Breast epithelium (tissue), 3 donors: ENCODE data around the gene ANKS1B.

Experiments
- POLR2A ChIP-seq: fragments of 450-650 bp; IDR thresholded peaks from one replicate; pipeline ENCODE4 v1.6.1; 2016; ENCODE audit warnings: antibody characterized with exemption, mild to moderate bottlenecking, moderate library complexity
- POLR2AphosphoS5 ChIP-seq, 3 donors: sonication (generic); formaldehyde crosslinking; IDR thresholded peaks; one replicate each; pipeline ENCODE4 v1.6.1; 2017; ENCODE audit warnings: antibody characterized with exemption in 3 of 3
- TF ChIP-seq, protein P1 (sequence below), 3 donors: fragments of 450-650 bp; IDR thresholded peaks; one replicate each; pipeline ENCODE4 v1.5.1; 2016 to 2017; ENCODE audit warnings: antibody characterized with exemption in 3 of 3, mild to moderate bottlenecking in 3 of 3, moderate library complexity in 3 of 3

DNA sequence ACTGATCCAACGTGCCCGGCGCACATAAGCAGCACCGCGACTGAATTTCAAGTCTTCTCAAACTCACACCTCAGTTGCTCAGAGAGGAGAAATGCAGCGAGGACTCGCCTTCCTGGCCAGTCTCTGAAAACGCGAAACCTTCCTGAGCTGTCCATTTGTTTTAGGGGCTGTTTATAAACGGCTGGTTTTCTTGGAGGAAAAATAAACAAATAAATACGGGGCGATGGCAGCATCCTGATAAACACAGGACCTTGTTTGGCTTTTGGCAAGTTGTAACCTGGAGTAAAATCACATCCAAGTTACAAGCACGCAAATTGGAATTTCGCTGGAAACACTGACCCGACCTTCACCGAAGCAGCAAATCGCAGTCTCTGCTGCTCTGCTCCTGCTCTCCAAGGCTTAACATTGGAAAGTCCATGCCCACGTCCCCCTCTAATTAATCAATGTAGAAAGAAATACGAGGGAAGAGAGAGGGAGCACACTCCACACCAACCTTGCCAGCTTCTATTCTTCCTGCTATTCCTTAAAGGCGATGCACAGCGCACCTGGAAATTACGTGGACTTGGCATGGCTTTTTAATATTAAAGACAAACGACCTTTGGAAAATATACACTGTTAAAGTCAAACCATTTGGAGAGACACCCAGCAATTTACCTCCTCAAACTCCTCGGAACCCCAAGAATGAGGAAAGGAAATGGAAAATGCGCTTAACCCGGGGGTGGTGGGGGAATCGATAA is 1090.9 kb downstream of the ANKS1B start:
- TF ChIP-seq, protein P1, sequence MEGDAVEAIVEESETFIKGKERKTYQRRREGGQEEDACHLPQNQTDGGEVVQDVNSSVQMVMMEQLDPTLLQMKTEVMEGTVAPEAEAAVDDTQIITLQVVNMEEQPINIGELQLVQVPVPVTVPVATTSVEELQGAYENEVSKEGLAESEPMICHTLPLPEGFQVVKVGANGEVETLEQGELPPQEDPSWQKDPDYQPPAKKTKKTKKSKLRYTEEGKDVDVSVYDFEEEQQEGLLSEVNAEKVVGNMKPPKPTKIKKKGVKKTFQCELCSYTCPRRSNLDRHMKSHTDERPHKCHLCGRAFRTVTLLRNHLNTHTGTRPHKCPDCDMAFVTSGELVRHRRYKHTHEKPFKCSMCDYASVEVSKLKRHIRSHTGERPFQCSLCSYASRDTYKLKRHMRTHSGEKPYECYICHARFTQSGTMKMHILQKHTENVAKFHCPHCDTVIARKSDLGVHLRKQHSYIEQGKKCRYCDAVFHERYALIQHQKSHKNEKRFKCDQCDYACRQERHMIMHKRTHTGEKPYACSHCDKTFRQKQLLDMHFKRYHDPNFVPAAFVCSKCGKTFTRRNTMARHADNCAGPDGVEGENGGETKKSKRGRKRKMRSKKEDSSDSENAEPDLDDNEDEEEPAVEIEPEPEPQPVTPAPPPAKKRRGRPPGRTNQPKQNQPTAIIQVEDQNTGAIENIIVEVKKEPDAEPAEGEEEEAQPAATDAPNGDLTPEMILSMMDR (IDR thresholded peaks at IDR 0.05) = no peak
- TF ChIP-seq POLR2AphosphoS5 (IDR thresholded peaks at IDR 0.05) (no peak), POLR2A (no peak)
